Esophagus squamous epithelium (tissue), 4 donors: ENCODE results near the gene RBBP7.

Experiments
- CTCF ChIP-seq, 6 experiments: fragments of 450-650 bp in 4 of 6; fragments of 200-600 bp in 2 of 6; sonication (generic) in 2 of 6; IDR thresholded peaks; one replicate each; pipeline ENCODE4 v1.5.1; 2016 to 2019; ENCODE audit warnings: antibody characterized with exemption in 6 of 6, mild to moderate bottlenecking in 4 of 6, moderate library complexity in 4 of 6
- POLR2A ChIP-seq, 4 donors: fragments of 450-650 bp; IDR thresholded peaks; one replicate each; pipeline ENCODE4 v1.6.1; 2017; ENCODE audit warnings: antibody characterized with exemption in 4 of 4, mild to moderate bottlenecking in 4 of 4, moderate library complexity in 3 of 4

- TF ChIP-seq CTCF (IDR thresholded peaks at IDR 0.05) (no peak), POLR2A (IDR thresholded peaks at IDR 0.05) (peak in 3 of 4 donors; percentile 61 to 88 (median 85))
These were observed at the start of gene RBBP7 for GRCh38 chrX:16870095-16870861.
